AG20443 (cell line): Measurements from ENCODE around the gene NPTN.

Experiments used
- DNase-seq: peaks from one replicate; pipeline ENCODE4 v3.0.0; 2012; ENCODE audit warnings: low spot score, mixed read lengths

Gene NPTN

DNA sequence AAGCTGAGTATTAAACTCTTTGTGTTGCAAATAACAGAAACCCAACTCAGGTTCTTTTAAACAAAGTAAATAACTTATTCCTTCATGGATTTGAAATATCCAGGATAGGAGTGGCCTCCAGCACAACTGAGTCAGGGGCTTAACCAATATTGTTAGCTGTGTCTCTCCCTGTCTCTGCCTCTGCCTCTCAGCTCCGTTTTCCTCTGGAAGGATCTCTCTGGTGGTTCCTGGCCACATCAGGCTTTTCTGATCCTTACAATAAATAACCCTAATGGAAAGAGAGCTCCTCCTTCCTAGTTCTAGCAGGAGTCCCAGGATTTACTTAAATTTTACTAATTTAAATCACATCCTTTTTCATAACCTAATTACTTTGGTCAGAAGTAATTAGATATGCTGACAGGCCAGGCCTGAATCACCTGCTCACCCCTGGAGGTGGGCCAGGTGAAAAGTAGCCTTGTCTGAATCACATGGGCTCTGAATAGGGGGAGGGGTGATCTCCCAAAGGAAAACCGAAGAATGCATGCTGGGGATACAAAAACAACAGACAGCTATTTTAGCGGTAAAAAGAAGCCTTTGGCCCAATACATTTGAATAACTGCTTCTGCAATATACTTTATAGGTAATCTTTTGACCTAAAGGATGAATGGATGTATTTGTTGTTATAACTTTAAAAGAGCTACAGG, 114.9 kb downstream of the NPTN start:
- DNase-seq: no peak

DNA sequence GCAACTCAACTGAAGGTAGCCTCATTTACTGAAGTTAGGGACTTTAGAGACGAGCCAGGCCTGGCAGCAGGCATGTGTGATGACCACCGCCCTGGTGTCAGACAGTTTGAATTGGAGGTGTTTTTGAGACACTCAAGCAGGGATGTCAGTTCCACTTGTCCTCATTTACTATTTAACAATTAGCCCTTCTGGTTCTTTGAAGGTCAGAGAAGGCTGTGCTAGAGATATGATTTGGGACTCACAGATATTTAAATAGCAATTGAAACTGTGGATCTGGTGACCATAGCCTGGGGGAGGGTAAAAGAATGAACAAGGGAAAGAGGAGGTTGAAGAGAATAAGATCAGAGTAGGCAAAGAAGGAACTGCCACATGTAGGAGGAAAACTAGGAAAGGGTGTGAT, 115.6 kb downstream of the NPTN start:
- DNase-seq: no peak

DNA sequence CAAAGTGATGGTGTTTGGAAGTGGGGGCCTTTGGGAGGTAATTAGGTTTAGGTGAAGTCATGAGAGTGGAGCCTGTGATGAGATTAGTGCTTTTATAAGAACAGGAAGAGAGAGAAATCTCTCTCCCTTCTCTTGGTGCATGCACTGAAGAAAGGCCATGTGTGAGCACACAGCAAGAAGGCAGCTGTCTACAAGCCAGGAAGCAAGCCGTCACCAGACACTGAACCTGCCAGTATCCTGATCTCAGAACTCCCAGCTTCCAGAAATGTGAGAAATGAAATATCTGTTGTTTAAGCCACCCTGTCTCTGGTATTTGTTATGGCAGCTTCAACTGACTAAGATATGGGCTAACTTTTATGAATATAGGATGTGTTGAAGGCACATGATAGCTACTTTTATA, 117.7 kb downstream of the NPTN start:
- DNase-seq: no peak
